ENCODE measurements around the gene RAB40AL. TPM values are rescaled to one million over a fixed set of nuclear protein-coding genes. Genes with fewer than 3 reads are reported as not detected.
"Not testable (repeated sequence)": the region's sequence is repeated elsewhere in the genome, so short reads cannot be mapped to it uniquely, and the experiment has no call there.

Gene RAB40AL
- not detected for polyA plus RNA-seq (2013, experiment 1 of 2; ENCODE audit: insufficient read length)
- polyA plus RNA-seq (2013, experiment 2 of 2; ENCODE audit: insufficient read length) = not detected

GRCh38 chrX:102936972-102937371 is at the start of gene RAB40AL:
Gene RAB40AL, plus strand, starts transcription at chrX:102937272. Its CDS starts 47 bp downstream, at chrX:102937319.
- DNase-seq = not testable (repeated sequence)

GRCh38 chrX:102887687-102888086 is 49.4 kb upstream of the RAB40AL start:
- no peak for DNase-seq

GRCh38 chrX:102892103-102892502 is 45.0 kb upstream of the RAB40AL start:
- peak; percentile 74 for DNase-seq

GRCh38 chrX:102899940-102900916 is 36.8 kb upstream of the RAB40AL start:
- DNase-seq = peak; percentile 78

- DNase-seq = no peak
Observed at GRCh38 chrX:102902355-102902754, 34.7 kb upstream of the RAB40AL start.

GRCh38 chrX:102930990-102931756 is 5.9 kb upstream of the RAB40AL start:
- no peak for DNase-seq

- DNase-seq = peak; percentile 23
Observed at GRCh38 chrX:102934624-102935023, 2.4 kb upstream of the RAB40AL start.

- DNase-seq = peak; percentile 55
Observed at GRCh38 chrX:102950908-102951866, 14.1 kb downstream of the RAB40AL start.

GRCh38 chrX:102957751-102958150 is 20.7 kb downstream of the RAB40AL start:
- peak; percentile 48 for DNase-seq

GRCh38 chrX:102958794-102959193 is 21.7 kb downstream of the RAB40AL start:
- no peak for DNase-seq

GRCh38 chrX:102959471-102959870 is 22.4 kb downstream of the RAB40AL start:
- peak; percentile 81 for DNase-seq

GRCh38 chrX:102963955-102964354 is 26.9 kb downstream of the RAB40AL start:
- DNase-seq = no peak

- DNase-seq = no peak
Observed at GRCh38 chrX:102964940-102965339, 27.9 kb downstream of the RAB40AL start.

GRCh38 chrX:102966701-102967100 is 29.6 kb downstream of the RAB40AL start:
- DNase-seq = peak; percentile 78

GRCh38 chrX:102968216-102968615 is 31.1 kb downstream of the RAB40AL start:
- no peak for DNase-seq

- not testable (repeated sequence) for DNase-seq
Observed at GRCh38 chrX:102971536-102971935, 34.5 kb downstream of the RAB40AL start.

GRCh38 chrX:102975016-102975415 is 37.9 kb downstream of the RAB40AL start:
- peak; percentile 24 for DNase-seq

- DNase-seq = peak; percentile 47
Observed at GRCh38 chrX:102976286-102976685, 39.2 kb downstream of the RAB40AL start.

- DNase-seq = peak; percentile 47
Observed at GRCh38 chrX:102976793-102977495, 39.9 kb downstream of the RAB40AL start.

GRCh38 chrX:102978594-102978993 is 41.5 kb downstream of the RAB40AL start:
- no peak for DNase-seq

GRCh38 chrX:102979536-102979935 is 42.5 kb downstream of the RAB40AL start:
- DNase-seq = no peak
